NCI-H128 (cell line): Measurements from ENCODE around the gene PIK3C3.

Source experiments
- DNase-seq: peaks from one replicate; lab custom pipeline; 2025; ENCODE audit not compliant: unreplicated experiment; lab: John Stamatoyannopoulos, UW

PIK3C3 gene

DNA sequence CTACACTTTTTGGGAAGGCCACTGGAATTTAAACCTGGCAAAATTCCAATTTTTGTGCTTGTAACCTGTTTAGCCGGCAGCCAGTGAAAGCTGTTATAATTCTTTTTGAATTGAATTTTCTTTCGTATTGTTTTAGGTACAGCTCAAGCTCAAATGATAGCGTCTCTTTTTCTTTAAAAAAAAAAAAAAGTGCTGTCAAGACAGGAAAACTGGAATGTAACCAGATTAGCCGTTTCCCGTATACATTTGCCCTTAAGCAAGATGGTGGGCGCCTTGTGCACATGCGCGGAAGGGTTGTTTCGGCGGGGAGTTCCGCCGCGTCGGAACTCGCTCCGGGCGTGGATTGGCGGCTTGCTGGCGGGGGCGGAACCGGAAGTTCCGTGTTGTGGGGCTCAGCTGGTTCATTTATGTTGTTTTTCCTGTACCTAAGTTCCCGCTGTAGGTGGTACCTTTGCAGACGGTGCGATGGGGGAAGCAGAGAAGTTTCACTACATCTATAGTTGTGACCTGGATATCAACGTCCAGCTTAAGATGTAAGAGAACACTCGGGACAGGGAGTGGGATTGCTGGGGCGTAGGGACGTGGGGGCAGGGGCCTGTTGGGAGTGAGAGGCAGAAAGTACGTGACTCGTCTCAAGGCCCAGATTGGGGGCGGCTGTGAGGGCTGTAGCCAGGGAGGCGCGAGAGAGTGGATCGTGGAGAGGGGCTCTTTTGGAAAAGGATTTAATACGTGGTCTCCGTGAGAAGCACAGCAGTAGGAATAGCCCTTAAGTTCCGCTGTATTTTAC is at the start of gene PIK3C3:
Gene PIK3C3, plus strand, starts transcription at position 408 of the 787 bp plus-strand sequence. Its CDS starts 58 bp downstream, at position 466.
- peak; percentile 96 for DNase-seq

DNA sequence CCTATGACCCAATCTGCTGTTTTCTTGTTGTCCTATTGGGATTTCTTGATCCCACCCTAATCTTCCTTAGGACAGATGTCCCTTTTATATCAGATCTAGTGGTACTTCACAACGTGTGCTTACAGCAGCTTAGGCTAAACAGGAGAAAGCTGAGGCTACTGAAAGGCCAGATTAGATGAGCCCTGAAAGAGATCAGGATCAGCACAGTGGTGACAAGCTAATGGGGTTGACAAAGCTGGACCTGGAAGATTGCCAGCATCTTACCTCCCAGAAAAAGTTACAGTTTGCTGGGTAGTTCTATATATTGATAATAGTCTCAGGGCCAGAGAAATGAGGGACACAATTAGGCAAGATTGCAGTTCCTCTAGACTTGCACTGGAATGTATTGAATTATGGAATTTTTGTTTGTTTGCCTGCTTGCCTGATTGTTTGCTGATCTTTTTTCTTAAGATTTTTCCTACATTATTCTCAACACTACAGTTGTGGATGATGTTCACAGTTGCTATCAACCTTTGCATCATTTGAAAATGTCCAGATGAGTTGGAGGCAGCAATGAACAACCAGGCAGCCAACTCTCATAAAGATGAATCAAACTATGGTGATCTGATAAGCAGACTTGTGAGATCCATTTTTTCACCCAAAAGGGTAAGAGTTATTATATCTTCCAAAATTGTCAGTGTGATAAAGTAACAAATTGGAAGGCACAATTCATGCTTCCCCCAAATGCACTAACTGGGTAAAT is 49.1 kb upstream of the PIK3C3 start:
- DNase-seq, result no peak

DNA sequence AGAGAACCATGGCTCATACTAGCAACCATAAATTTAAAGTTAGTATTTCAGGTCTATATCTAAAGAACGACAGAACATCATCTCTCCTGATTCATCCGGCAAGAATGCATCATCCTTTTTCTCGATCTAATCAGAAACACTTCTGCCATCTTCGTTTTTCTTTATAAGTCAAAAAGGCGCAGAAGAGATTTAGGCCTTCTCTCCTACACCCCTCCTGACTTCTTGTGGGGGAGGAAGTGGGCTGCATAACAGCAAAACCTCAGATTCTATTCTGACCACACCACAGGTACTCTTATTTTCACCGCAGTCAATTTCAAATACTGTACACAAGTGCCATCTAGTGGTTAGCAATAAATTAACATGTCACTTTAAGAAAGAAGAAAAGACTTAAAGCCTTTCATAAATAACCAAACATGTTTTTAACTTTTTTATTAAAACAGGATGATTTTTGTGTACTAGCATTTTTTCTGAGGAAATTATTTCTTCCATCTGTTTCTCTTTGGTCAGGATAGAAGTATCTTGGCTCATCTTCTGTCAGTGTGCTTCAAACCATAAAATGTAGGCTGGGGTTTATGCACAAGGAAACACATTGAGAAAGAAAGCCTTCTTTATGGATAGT is 48.4 kb upstream of the PIK3C3 start:
- DNase-seq, result peak; percentile 38

DNA sequence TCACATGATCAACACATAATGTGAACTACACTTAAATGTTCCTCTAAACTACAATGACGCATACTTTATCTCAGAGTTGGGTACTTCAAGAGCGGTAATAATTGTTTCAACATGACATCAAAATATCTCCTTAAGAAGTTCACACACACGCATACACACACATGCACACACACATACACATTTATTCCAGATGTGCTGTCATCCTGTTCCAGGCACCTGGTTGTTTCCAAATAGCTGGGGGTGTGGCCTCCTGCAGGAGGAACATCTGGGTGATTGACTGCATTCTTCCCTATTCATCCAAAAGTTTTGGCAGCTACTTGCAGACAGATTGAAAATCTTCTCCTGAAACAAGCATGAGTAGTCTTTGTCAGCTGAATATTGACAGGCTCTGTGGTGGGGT is 37.9 kb upstream of the PIK3C3 start:
- DNase-seq, result no peak

DNA sequence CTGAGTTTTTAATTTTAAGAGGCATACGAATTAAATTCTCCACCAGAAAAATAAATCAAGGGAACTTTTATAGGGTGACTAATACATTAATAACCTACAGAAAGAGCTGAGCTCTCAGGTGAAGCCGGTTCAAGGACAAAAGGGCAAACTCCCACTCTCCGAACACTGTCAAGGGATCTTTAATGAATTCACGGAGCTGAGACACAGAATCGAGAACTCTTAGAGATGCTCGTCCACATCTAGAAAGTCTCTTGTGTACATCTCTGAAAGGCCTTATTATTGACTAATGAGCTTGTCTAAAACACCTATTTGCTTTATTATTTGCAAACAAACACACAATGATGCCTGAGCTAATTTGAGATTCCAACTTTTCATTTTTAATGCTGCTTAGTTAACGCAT is 33.3 kb upstream of the PIK3C3 start:
- no peak for DNase-seq

DNA sequence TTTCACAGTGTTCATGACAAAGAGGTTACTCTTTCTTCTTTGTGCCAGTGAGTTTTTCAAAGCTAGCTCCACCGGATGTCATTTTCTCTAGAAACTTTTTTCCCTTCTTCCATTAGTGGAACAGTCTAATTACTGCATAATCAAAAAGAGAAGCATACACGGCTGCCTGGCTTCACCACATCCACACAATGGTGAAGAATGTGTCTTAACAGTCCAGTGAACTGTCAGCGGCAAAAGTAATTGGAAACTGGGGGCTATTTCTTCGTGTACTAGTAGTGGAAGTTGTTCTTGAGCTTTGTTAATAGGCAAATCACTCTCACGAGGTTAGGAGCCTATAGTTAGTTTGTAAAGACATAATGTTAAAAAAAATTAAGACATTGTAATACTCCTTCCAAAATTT is 32.9 kb upstream of the PIK3C3 start:
- no peak for DNase-seq

DNA sequence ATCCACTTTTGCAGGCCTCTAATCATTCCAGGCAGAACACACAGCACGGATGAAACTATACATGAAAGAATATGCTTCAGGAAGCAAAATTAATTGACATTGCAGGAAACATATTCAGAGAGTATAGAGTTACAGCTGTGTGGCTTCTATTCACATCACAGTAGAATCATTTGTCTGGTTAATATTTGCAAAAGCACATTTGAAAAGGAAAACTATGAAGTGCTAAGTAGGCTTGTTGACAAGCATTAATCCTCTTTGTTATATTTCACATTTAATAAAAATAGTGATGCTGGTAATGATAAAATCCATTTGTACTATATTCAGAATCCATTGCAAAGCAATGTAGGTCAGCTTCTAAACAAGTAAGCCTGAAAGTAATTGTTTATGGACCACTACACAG is 32.2 kb upstream of the PIK3C3 start:
- no peak for DNase-seq

DNA sequence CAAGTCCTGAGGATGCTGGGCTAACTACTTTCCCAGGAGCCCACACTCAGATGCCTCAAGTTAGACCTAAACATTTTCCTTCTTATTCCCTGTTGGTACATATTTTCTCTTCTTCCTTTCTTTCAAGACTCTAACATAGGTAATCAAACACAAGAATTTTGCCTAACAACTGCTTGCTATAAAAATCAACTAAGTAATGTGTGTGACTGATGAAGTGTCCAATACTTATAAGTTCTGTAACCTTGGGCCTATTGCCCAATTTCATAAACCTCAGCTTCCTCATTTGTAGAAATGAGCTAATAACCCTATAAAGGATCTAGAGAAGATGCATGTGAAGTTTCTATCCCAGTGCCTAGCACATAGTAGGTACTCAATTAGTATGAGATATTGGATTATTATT is 31.6 kb upstream of the PIK3C3 start:
- DNase-seq, result no peak

DNA sequence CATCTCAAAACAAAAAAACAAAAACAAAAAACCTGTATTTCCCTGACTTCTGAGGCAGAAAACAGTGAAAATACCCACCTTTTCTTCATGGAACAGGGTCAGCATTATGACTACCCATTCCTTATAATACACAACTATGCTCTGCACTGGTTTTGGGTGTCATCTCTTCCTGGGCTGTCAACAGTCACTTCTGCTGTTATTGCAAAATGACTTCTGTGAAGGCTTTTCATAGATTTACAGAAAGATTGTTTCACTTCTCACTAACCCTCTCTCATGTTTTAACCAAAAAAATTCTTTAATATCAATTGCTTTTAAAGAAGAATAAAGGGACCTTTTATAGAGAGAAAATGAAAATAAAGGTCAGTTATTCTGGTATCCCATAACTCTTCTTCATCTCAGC is 26.5 kb upstream of the PIK3C3 start:
- no peak for DNase-seq

DNA sequence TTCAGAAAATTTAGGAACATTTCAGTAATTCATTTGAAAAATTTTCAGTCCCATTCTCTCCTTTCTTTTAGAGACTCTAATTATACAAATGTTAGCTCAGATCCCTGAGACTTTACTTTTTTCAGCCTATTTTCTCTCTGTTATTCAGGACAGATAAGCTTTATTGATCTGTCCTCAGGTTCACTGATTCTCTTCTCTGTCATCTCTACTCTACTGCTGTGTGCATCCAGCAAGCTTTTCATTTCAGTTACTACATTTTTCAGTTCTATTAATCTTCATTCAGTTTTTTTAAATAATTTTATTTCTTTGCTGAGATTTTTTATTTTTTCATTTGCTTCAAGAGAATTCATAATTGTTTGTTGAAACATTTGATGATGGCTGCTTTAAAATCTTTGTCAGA is 22.1 kb upstream of the PIK3C3 start:
- no peak for DNase-seq

DNA sequence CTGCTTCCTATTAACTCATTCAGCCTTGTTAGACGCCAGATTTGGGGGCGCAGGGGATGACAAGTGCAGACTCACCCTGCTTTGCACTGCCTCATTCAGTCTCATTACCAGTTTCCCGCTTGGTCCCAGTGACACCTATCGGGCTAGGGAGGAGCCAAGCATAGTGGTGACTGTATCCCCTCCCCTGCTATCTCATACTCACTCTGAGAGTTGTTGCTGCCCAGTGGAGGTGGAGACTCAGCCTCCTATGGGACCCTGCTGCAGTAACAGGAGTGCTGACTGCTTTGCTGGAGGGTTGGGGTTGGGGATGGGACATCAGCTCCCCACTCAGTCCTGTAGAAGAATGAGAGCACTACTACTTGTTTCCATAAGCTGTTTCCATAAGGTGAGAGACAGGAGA is 21.3 kb upstream of the PIK3C3 start:
- no peak for DNase-seq

DNA sequence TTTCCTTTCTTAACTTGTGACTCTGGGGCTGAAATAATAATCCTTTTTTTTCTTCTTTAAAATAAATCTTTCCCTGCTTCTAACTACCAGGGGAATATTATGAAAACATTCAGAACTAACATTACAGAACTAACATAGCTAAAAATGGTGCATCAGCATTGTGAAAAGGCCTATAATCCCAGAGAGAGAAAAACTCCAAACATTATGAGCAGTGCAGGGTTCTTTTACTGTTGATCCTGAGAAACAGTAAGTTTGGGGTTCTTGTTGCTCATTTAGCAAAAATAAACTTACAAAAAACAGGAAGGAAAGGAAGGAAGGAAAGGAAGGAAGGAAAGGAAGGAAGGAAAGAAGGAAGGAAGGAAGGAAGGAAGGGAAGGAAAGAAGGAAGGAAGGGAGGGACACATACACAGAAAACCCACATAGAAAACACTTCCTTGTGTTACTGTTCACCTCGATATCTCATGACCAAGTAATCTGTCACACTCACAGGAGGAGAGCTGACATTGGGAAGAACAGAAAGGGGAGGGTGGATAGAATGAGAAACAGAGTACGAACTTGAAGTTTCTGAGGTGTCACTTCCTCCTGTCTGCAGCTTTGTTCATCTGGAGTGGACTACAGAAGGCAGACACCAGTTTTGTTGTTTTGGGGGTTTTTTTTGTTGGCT is 18.4 kb upstream of the PIK3C3 start:
- no peak for DNase-seq

DNA sequence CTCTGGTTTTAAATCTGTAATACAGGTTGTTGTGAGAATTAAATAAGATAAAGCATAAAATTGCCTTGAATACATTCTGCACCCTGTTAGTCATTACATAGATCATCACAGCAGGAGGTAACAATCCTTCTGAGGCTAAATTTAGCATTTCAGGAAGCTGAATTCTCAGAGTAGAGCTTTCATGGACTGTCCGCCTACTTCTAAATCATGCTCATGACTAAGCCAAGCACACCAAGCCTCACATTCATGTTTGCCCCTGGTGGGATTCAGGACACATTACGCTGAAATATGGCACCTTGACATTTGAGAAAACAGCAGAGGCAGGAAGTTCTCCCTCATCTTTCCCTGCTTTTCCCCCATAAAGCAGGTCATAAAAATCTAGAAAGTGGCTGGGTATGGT is 16.6 kb upstream of the PIK3C3 start:
- no peak for DNase-seq

DNA sequence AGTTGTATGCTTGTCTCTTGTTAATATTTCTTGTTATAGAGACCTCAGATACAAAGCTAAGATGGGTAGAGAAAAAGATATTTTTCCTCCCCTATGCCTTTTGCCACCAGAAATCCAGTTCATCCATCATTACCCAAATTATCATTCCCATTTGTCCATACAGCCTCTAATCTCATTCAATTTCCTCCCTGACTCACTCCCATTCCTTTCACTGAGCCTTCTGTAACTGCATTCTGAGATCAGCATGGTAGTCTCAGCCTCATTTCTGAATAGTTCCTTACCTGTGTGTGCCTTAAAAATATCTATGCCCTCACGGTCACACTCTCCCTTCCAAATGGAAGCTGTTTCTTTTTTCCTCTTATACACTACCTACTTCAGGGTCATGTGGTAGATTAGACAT is 15.7 kb upstream of the PIK3C3 start:
- DNase-seq, result no peak

DNA sequence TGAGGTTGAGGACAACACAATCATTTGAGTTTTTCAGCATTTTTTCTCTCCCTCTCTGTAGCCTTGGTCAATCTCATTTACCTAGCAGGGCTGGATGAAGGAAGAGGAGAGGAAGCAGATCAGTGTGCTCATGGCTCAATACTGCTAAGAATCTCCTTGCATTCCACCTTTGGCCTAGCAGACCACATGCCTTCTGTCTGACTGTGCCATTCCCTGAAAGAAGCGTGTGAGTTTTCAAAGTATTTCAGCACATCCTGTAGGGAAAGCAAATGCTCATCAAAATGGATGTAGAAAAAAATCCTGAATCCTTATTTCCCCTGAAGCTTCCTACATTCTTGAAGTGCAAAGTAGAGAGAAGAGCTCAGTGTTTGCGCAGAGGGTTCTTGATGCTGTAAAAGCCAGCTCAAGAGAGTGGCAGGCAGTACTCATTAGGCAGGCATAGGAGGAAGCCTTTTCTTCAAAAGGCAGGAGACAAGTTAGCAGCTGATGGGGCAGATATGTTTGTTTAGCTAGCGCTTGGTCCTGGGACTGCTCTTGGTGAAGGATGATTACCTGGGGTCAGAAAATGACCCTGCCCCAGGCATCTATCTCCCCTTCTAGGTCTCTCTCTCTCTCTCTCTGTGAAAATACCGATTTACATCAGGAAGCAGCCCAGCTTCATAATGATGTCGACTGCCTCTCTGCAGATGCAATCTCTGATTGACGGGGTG is 14.4 kb upstream of the PIK3C3 start:
- DNase-seq, result no peak

DNA sequence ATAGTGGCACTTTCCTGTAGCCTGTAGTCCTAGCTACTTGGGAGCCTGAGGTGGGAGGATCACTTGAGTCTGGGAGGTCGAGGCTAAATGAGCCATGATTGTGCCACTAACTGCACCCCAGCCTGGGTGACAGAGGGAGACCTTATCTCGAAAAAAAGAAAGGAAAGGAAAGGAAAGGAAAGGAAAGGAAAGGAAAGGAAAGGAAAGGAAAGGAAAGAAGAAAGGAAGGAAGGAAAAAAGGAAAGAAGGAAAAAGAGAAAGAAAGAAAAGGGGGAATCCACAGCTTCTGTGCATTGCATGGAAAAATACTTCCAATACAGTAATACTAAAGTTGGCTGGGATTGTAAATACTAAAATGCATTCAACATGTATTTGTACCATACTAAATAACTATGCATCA is 12.8 kb upstream of the PIK3C3 start:
- DNase-seq, result no peak

DNA sequence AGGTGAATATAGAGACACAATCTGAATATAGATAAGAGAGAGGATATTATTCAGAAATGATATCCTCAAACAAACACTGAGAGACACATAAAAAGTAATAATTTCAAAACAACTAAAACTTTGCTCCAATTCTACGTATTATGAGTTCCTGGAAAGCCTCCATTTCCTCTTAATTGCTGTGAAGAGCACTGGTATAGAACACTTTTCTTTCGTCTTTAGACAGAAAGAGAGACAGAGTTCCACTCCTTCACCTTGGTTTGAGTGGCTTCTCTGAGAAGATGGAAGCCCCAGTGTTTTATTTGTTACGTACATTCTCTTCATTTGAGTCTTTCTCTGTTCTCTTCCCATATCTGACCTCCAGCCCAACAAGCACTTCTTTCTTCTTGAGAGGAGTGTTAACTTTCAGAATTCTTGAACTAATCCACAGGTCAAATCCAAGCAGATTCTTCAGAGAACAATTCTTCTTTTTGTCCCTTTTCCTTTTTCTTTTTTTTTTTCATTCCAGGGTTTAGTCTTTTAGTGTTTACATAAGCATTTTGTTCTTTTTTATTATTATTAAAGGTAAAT is 6.4 kb upstream of the PIK3C3 start:
- DNase-seq, result no peak

DNA sequence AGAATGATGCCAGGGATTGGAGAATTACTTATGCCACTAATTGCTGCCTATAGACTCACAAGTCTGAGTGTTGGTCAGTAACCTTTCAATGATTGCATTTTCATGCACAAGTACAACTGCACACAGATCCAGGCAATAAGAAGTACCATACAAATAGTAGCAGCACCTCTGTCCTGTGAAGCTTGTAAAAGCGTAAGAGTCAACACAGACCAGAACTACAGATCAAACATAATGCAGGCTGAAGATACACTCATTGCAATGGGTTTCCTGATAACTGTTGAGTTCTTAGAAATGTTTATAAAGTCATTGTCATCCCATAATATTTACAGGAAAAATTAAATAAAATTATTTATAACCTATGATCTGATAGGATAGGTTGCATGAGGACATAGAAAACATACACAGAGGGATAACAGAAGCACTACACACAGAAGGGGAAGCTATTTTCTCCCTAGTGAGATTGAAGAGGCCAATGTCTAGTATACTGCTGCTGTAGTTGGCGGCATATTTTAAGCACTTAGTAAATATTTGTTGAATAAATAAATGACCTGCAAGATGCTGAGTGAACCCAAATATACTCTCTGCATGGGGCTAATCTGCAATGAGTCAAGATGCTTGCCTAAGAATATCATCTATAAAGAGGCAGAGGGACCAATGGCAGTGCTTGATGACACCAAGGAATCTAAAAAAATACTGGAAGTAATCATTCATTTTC is 5.7 kb upstream of the PIK3C3 start:
- DNase-seq, result no peak

DNA sequence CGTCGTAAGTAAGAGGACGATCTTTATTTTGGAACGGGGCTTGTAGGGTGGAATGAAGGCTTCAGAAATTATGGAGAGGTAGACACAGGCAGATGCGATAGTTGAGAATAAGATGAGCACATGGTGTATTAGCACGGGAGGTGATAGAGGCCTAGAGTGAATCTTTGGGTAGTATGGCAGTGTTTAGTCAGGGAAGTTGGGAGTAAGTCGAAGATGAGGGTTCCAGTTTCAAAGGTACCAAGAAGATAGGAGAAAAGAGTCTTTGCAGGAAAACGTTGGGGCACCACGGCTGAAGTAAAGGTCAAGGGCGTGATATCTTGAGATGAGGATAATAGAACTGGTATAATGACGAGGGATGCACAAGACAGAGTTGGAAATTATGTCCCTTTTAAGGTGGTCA is 654 bp downstream of the PIK3C3 start:
- DNase-seq, result no peak

DNA sequence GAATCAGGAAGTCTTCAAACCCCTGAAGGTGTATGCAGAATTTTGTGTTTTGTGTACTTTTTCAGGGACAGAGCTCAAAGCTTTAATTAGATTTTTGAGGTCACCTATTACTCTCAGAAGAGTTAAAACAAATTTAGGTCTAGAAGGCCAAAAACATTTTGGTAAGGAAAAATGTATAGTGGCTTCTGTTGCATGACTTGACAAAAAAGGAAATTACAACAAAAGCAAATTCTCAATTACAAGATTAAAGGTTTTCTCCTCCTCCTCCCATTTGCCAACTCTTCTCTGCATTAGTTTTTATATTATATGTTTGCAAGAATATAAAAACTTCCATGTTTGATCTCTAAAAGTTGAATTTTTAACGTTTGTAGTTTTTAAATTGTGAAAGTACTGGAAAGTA is 4.0 kb downstream of the PIK3C3 start:
- DNase-seq, result no peak
